NCI-H1048 (cell line): ENCODE data around the gene B3GALNT2.

Experiments
- DNase-seq: peaks from one replicate; lab custom pipeline; 2025; lab: John Stamatoyannopoulos, UW

B3GALNT2 gene

DNA sequence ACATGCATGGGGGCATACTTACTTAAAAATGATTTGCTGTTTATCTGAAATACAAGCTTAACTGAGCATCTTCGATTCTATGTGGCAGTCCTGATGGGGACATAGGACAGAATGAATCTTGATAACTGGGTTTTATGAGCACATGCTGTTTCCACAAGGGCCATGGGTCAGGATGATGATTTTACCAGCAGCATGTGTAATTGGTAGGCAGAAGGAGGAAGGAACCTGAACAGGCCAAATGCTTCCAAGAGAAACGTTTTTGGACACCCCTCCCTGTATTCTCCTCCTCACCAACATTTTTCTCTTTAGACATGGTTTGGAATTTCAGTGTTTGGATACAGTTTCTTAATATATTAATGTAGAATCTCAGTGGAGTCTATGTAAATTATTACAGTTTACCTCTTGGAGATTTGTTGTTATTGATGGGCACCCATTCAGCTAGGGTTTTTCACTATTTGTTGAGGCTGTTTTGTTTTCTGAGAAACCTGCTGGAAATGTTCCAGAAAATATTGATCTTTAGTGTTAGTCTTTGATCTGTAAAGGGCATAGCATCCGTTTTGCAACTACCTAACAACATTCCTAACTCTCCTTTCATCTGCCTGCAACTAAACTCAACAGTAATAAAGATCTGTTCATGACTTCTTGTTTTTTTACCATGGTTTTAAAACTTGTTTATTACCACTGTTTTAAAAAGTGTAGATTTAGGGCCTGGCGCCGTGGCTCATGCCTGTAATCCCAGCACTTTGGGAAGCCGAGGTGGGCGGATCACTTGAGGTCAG lies 95.0 kb downstream of the B3GALNT2 start:
- DNase-seq: no peak

- no peak for DNase-seq
These were observed 95.7 kb downstream of the B3GALNT2 start for GRCh38 chr1:235408503-235408960.

DNA sequence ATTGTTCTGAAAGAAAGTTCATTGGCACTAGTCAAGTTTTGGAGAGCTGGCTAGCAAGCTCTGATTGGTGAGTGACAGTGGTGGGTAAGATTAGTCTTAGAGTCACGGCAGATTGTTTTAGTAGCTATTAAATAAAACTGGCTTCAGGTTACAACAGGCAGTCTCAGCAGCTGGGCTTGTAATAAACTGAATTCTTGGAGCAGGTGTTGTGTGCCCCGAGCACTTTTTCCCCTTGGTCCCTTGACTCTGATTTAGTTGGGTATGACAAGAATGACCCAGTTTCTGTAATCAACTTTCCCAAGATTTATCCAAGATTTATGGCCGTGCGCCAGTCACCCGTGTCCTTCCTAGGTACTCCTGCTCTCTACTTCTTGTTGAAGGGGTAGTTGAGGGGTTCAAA lies 96.8 kb downstream of the B3GALNT2 start:
- DNase-seq: no peak

- DNase-seq: no peak
These were observed 100.1 kb downstream of the B3GALNT2 start for GRCh38 chr1:235404190-235404589.

DNA sequence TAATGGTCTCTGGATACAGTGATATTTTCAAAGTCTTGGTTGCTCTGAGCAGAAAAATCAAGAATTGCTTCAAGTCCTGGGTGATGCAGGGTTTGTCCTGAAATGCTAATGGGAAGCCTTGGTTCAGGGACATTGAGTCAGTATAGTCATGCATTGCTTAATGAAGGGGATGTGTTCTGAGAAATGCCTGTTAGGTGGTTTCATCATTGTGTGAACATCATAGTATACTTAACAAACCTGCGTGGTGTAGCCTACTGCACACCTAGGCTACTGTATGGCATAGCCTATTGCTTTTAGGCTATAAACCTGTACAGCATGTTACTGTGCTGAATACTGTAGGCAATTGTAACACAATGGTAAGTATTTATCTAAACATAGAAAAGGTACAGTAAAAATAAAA lies 100.7 kb downstream of the B3GALNT2 start:
- no peak for DNase-seq

GRCh38 chr1:235402457-235403200 lies 101.6 kb downstream of the B3GALNT2 start:
- no peak for DNase-seq

DNA sequence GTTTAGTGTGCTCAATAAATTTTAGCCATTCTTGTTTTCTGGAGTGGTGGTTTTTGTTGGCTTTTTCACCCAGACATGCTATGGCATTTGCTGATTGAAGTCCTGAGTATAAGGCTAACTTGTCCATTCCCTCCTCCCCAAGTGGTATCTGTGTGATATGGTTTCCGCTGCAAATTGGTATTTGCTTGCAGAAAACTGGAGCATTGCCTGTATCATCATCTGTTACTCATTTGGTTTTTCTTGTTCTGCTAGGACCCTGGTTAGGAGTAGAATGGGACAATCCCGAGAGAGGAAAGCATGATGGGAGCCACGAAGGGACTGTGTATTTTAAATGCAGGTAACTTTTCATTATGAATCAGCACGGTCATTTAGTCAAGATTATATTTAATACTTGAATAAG lies 103.0 kb downstream of the B3GALNT2 start:
- no peak for DNase-seq
